Measurements from ENCODE around the gene ATP6V0B. TPM values are rescaled to one million over a fixed set of nuclear protein-coding genes. Genes with fewer than 3 reads are reported as not detected.

The ATP6V0B gene
- polyA plus RNA-seq, 1 donor from 2014 or later: 580 TPM

DNA sequence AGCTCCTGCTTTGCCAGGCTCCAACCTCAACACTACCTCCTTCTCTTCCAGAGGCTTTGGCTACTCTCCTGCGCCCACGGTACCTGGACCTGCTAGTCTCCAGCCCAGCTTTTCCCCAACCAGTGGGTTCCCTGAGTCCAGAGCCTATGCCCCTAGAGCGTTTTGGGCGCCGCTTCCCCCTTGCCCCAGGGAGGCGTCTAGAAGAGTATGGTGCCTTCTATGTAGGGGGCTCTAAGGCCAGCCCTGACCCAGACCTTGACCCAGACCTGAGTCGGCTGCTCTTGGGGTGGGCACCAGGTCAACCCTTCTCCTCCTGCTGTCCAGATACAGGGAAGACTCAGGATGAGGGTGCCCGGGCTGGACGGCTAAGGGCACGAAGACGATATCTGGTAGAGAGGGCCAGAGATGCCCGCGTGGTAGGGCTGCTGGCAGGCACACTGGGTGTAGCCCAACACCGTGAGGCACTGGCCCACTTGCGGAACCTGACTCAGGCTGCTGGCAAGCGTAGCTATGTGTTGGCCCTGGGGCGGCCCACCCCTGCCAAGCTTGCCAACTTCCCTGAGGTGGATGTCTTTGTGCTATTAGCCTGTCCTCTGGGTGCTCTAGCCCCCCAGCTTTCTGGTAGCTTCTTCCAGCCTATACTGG lies 3.3 kb upstream of the ATP6V0B start:
- no peak overlapping the region for H3K27ac ChIP-seq (ENCODE audit: low read length)
- no peaks in the 10 kb centered on the region for H3K9me3 ChIP-seq (ENCODE audit: low read length)
- no peak overlapping the region for H3K4me2 ChIP-seq (ENCODE audit: low read length)
- TF ChIP-seq SMC3 (conservative IDR thresholded peaks at IDR 0.05; ENCODE audit: poor library complexity) (no peak), CTCF (IDR thresholded peaks at IDR 0.05; ENCODE audit: poor library complexity, severe bottlenecking) (no peak), EZH2 (IDR thresholded peaks at IDR 0.05; ENCODE audit: borderline replicate concordance, insufficient read depth, low read length, poor library complexity, severe bottlenecking) (no peak), EP300 (conservative IDR thresholded peaks at IDR 0.05; ENCODE audit: poor library complexity, severe bottlenecking) (no peak), MXI1 (conservative IDR thresholded peaks at IDR 0.05; ENCODE audit: poor library complexity, severe bottlenecking) (no peak)
- no peak overlapping the region for H2AFZ ChIP-seq (ENCODE audit: low read depth, low read length)
- H3K9me2 ChIP-seq (ENCODE audit: insufficient read depth, low read length): no peaks in the 10 kb centered on the region
- no peaks in the 10 kb centered on the region for H3K36me3 ChIP-seq (ENCODE audit: insufficient read depth, low read length)
- H3K79me2 ChIP-seq (replicated peaks; ENCODE audit: insufficient read depth, low read length): peaks cover 16% of the 10 kb centered on the region
- H3K4me3 ChIP-seq (ENCODE audit: low read length): no peak overlapping the region
- peaks cover 3% of the 10 kb centered on the region for H4K20me1 ChIP-seq (ENCODE audit: insufficient read depth)
- no peak overlapping the region for H3K9ac ChIP-seq (ENCODE audit: low read length)
- no peaks in the 10 kb centered on the region for H3K27me3 ChIP-seq (ENCODE audit: insufficient read depth, low read depth, low read length)
- H3F3A ChIP-seq (ENCODE audit: insufficient read depth, low read length, poor library complexity, severe bottlenecking): no peaks in the 10 kb centered on the region

GRCh38 chr1:43973981-43974442 lies 748 bp upstream of the ATP6V0B start:
- peak overlapping the region; percentile 94 for H3K4me3 ChIP-seq (ENCODE audit: low read length)
- TF ChIP-seq POLR2AphosphoS5 (IDR thresholded peaks at IDR 0.05): no peak
- peak overlapping the region; percentile 95 for H3K9ac ChIP-seq (ENCODE audit: low read length)
- H3K79me2 ChIP-seq (replicated peaks; ENCODE audit: insufficient read depth, low read length): peaks cover 31% of the 10 kb centered on the region
- H3F3A ChIP-seq (ENCODE audit: insufficient read depth, low read length, poor library complexity, severe bottlenecking): no peaks in the 10 kb centered on the region
- peak overlapping the region; percentile 78 for H3K4me2 ChIP-seq (ENCODE audit: low read length)
- no peaks in the 10 kb centered on the region for H3K9me3 ChIP-seq (ENCODE audit: low read length)
- no peaks in the 10 kb centered on the region for H3K9me2 ChIP-seq (ENCODE audit: insufficient read depth, low read length)
- H3K27ac ChIP-seq (ENCODE audit: low read length): peak overlapping the region; percentile 80
- no peaks in the 10 kb centered on the region for H3K27me3 ChIP-seq (ENCODE audit: insufficient read depth, low read depth, low read length)
- no peaks in the 10 kb centered on the region for H3K36me3 ChIP-seq (ENCODE audit: insufficient read depth, low read length)
- H4K20me1 ChIP-seq (ENCODE audit: insufficient read depth): peaks cover 3% of the 10 kb centered on the region
- peak overlapping the region; percentile 71 for H2AFZ ChIP-seq (ENCODE audit: low read depth, low read length)

GRCh38 chr1:43975249-43975961 lies 645 bp downstream of the ATP6V0B start:
- Histone ChIP-seq H3K9me2 (ENCODE audit: insufficient read depth, low read length) (no peaks in the 10 kb centered on the region), H3K9ac (ENCODE audit: low read length) (peak overlapping the region; percentile 95), H3K36me3 (ENCODE audit: insufficient read depth, low read length) (no peaks in the 10 kb centered on the region), H3K27ac (ENCODE audit: low read length) (peak overlapping the region; percentile 80), H4K20me1 (ENCODE audit: insufficient read depth) (peaks cover 3% of the 10 kb centered on the region), H3K79me2 (replicated peaks; ENCODE audit: insufficient read depth, low read length) (peaks cover 40% of the 10 kb centered on the region), H3F3A (ENCODE audit: insufficient read depth, low read length, poor library complexity, severe bottlenecking) (no peaks in the 10 kb centered on the region), H3K4me3 (ENCODE audit: low read length) (peak overlapping the region; percentile 94), H3K4me2 (ENCODE audit: low read length) (peak overlapping the region; percentile 100), H3K27me3 (ENCODE audit: insufficient read depth, low read depth, low read length) (no peaks in the 10 kb centered on the region), H2AFZ (ENCODE audit: low read depth, low read length) (peak overlapping the region; percentile 71), H3K9me3 (ENCODE audit: low read length) (no peaks in the 10 kb centered on the region)
- TF ChIP-seq SMC3 (conservative IDR thresholded peaks at IDR 0.05; ENCODE audit: poor library complexity) (no peak), POLR2AphosphoS5 (IDR thresholded peaks at IDR 0.05) (no peak), TAF1 (IDR thresholded peaks at IDR 0.05; ENCODE audit: low read depth) (no peak), EP300 (conservative IDR thresholded peaks at IDR 0.05; ENCODE audit: poor library complexity, severe bottlenecking) (no peak), CTCF (IDR thresholded peaks at IDR 0.05; ENCODE audit: poor library complexity, severe bottlenecking) (no peak), EZH2 (IDR thresholded peaks at IDR 0.05; ENCODE audit: borderline replicate concordance, insufficient read depth, low read length, poor library complexity, severe bottlenecking) (no peak), RAD21 (conservative IDR thresholded peaks at IDR 0.05) (no peak), MXI1 (conservative IDR thresholded peaks at IDR 0.05; ENCODE audit: poor library complexity, severe bottlenecking) (no peak)
- TF ChIP-seq, protein P1, sequence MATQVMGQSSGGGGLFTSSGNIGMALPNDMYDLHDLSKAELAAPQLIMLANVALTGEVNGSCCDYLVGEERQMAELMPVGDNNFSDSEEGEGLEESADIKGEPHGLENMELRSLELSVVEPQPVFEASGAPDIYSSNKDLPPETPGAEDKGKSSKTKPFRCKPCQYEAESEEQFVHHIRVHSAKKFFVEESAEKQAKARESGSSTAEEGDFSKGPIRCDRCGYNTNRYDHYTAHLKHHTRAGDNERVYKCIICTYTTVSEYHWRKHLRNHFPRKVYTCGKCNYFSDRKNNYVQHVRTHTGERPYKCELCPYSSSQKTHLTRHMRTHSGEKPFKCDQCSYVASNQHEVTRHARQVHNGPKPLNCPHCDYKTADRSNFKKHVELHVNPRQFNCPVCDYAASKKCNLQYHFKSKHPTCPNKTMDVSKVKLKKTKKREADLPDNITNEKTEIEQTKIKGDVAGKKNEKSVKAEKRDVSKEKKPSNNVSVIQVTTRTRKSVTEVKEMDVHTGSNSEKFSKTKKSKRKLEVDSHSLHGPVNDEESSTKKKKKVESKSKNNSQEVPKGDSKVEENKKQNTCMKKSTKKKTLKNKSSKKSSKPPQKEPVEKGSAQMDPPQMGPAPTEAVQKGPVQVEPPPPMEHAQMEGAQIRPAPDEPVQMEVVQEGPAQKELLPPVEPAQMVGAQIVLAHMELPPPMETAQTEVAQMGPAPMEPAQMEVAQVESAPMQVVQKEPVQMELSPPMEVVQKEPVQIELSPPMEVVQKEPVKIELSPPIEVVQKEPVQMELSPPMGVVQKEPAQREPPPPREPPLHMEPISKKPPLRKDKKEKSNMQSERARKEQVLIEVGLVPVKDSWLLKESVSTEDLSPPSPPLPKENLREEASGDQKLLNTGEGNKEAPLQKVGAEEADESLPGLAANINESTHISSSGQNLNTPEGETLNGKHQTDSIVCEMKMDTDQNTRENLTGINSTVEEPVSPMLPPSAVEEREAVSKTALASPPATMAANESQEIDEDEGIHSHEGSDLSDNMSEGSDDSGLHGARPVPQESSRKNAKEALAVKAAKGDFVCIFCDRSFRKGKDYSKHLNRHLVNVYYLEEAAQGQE (IDR thresholded peaks at IDR 0.05; ENCODE audit: borderline replicate concordance): no peak

All from neural cell (in vitro differentiated cells).